Body of pancreas (tissue), 4 donors: ENCODE measurements around the gene ECSIT. TPM values are rescaled to one million over a fixed set of nuclear protein-coding genes. Genes with fewer than 3 reads are reported as not detected.

Experiments used
- ATAC-seq: fragments of 150-250 bp; one replicate; pipeline ENCODE4 v1.9.1; 2016
- DNase-seq, 4 donors: peaks; one replicate each; pipeline ENCODE4 v3.0.0-alpha.2; 2019
- H3K27ac ChIP-seq, 4 donors: fragments of 200-600 bp; sonication (generic); 1 replicate in 3 of 4; 2 replicates in 1 of 4; pipeline versions ENCODE4 v1.5.1 to v1.6.1; 2016 to 2019; ENCODE audit warnings: mild to moderate bottlenecking in 1 of 4, mixed read lengths in 1 of 4, moderate library complexity in 1 of 4
- H3K27me3 ChIP-seq, 2 donors: fragments of 200-600 bp; sonication (generic); one replicate each; pipeline ENCODE4 v1.6.0; 2016; ENCODE audit warnings: mild to moderate bottlenecking in 1 of 2
- H3K36me3 ChIP-seq, 2 donors: fragments of 200-600 bp; sonication (generic); replicated peaks in 1 of 2; 2 replicates each; pipeline ENCODE4 v1.5.1; 2016; ENCODE audit warnings: low read depth in 2 of 2; ENCODE audit not compliant: insufficient read depth in 1 of 2
- H3K4me1 ChIP-seq: fragments of 200-600 bp; sonication (generic); one replicate; pipeline ENCODE4 v1.6.0; 2016
- H3K4me3 ChIP-seq, 2 donors: fragments of 200-600 bp; sonication (generic); 1 replicate in 1 of 2; 2 replicates in 1 of 2; pipeline ENCODE4 v1.5.1; 2016 to 2019
- H3K9me3 ChIP-seq, 3 donors: fragments of 200-600 bp; sonication (generic); 1 replicate in 2 of 3; 2 replicates in 1 of 3; pipeline ENCODE4 v1.5.1; 2016
- CTCF ChIP-seq, 7 experiments: fragments of 450-650 bp in 4 of 7; fragments of 200-600 bp in 3 of 7; sonication (generic) in 3 of 7; IDR thresholded peaks; one replicate each; pipeline ENCODE4 v1.5.1; 2016 to 2019; ENCODE audit warnings: antibody characterized with exemption in 7 of 7
- POLR2A ChIP-seq, 3 donors: fragments of 450-650 bp; IDR thresholded peaks; one replicate each; pipeline ENCODE4 v1.6.1; 2016; ENCODE audit warnings: antibody characterized with exemption in 3 of 3, mild to moderate bottlenecking in 2 of 3
- WGBS, 2 donors: methylation state at CpG; one replicate each; pipeline ENCODE4 v1.1.5; 2017; 5-methylcytosine and 5-hydroxymethylcytosine counted together
- intact Hi-C: fragments of 100-400 bp; cut with DNase I; formaldehyde crosslinking; loops from one replicate; pipeline ENCODE4 v1.15.1; 2023
- total RNA-seq, 2 donors: library from RNA; depleted of rRNA; stranded (reverse); fragments of >200 nt; gene quantifications; one replicate each; pipeline ENCODE4 v1.1.0, GENCODE V29; 2016

ECSIT gene
- total RNA-seq, 2 donors from 2014 or later = 55.8 to 79.1 TPM

GRCh38 chr19:11496391-11497163 lies 32.4 kb downstream of the ECSIT start:
- Histone ChIP-seq H3K36me3 (peaks cover 0 to 6% of the 10 kb centered on the region in 2 donors), H3K4me3 (no peak overlapping the region), H3K9me3 (no peaks in the 10 kb centered on the region), H3K27me3 (no peaks in the 10 kb centered on the region), H3K27ac (no peak overlapping the region), H3K4me1 (peaks cover 8% of the 10 kb centered on the region)
- intact Hi-C loops = no loop called here
- ATAC-seq = peak; percentile 55
- 70 to 84% methylated on average over 10 to 17 of the region's 17 CpGs for WGBS, 2 donors
- TF ChIP-seq CTCF (IDR thresholded peaks at IDR 0.05) = peak in 6 of 7 experiments; percentile 35 to 51 (median 44)
- TF ChIP-seq POLR2A (IDR thresholded peaks at IDR 0.05) = no peak
- peak; percentile 59 to 62 (median 61) for DNase-seq

DNA sequence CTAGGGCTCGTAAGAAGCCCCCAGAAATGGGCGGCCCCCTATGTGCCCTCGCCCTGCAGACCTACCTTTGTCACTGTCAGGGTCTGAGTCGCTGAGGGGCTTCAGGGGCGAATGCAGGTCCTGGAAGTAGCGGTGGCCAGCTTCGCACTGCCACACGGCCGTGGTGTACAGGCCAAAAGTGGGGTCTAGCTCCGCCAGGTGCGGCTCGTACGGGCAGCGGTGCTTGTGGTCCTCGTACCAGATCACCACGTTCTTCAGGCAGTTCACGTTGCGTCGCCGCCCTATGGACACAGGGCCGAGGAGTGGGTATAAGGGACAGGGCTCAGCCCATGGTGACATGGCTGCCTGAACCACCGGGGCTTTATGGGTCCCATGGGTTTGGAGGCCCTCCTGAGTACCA lies 33.0 kb downstream of the ECSIT start:
- intact Hi-C loops = no loop called here
- Histone ChIP-seq H3K27me3 (no peaks in the 10 kb centered on the region), H3K4me3 (no peak overlapping the region), H3K4me1 (peaks cover 8% of the 10 kb centered on the region), H3K27ac (no peak overlapping the region), H3K9me3 (no peaks in the 10 kb centered on the region), H3K36me3 (peaks cover 0 to 6% of the 10 kb centered on the region in 2 donors)
- 83 to 93% methylated on average over 3 to 22 of the region's 22 CpGs for WGBS, 2 donors
- ATAC-seq (no peak), DNase-seq (no peak)
- TF ChIP-seq CTCF (IDR thresholded peaks at IDR 0.05) (no peak), POLR2A (IDR thresholded peaks at IDR 0.05) (no peak)

- TF ChIP-seq POLR2A (IDR thresholded peaks at IDR 0.05) (no peak), CTCF (IDR thresholded peaks at IDR 0.05) (no peak)
- no peak overlapping the region for H3K27ac ChIP-seq
- peaks cover 8% of the 10 kb centered on the region for H3K4me1 ChIP-seq
- DNase-seq (peak in 1 of 4 donors; percentile 39), ATAC-seq (no peak)
- intact Hi-C loops = no loop called here
- 55 to 65% methylated on average over 8 to 10 of the region's 10 CpGs for WGBS, 2 donors
- peaks cover 0 to 6% of the 10 kb centered on the region in 2 donors for H3K36me3 ChIP-seq
- no peaks in the 10 kb centered on the region for H3K27me3 ChIP-seq
- no peaks in the 10 kb centered on the region for H3K9me3 ChIP-seq
- no peak overlapping the region for H3K4me3 ChIP-seq
Measured at GRCh38 chr19:11495481-11495880, 33.5 kb downstream of the ECSIT start.

DNA sequence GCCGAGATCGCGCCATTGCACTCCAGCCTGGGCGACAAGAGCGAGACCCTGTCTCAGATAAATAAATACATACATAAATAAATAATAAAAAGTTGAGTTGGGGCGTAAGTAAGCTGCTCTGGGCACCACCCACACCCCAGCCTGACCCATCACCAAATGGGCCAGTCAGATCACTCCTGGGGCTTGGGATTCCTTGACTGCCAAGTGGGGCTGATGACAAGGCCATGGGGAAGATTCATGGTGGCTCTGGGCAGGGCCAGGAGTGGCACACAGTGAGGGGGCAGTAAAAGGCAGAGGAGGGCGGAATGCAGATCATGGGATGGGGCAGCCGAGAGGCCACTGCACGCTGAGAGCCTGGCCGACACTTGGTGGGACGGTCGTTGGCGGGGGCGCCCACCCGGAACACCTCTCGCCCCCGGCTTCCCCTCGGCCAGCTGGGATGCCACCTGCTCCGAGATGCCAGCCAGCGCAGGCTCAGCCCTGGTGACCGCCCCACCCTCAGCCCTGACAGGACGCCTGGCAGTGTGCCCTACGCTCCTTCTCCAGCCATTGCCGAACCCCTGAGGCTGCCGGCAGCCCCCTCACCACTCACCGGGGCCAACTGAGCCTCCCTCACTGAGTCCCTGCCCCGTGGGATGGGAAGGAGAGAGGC lies 34.2 kb downstream of the ECSIT start:
- H3K9me3 ChIP-seq = no peaks in the 10 kb centered on the region
- no peaks in the 10 kb centered on the region for H3K27me3 ChIP-seq
- H3K4me3 ChIP-seq = no peak overlapping the region
- ATAC-seq = no peak
- 92 to 96% methylated on average over 21 to 25 of the region's 27 CpGs for WGBS, 2 donors
- DNase-seq = no peak
- peaks cover 8% of the 10 kb centered on the region for H3K4me1 ChIP-seq
- intact Hi-C loops = no loop called here
- peaks cover 0 to 6% of the 10 kb centered on the region in 2 donors for H3K36me3 ChIP-seq
- H3K27ac ChIP-seq = no peak overlapping the region
- no peak for TF ChIP-seq POLR2A (IDR thresholded peaks at IDR 0.05)
- TF ChIP-seq CTCF (IDR thresholded peaks at IDR 0.05) = no peak
